Smooth muscle cell (in vitro differentiated cells): ENCODE data around the gene PDIK1L. TPM values are rescaled to one million over a fixed set of nuclear protein-coding genes. Genes with fewer than 3 reads are reported as not detected.

ENCODE experiments used
- DNase-seq: peaks from one replicate; lab custom pipeline; 2025; ENCODE audit not compliant: unreplicated experiment; lab: John Stamatoyannopoulos, UW
- H2AFZ ChIP-seq: fragments of 200-600 bp; sonication (generic); 2 replicates; pipeline ENCODE4 v1.6.0; 2016; ENCODE audit warnings: antibody characterized with exemption, low read depth, mild to moderate bottlenecking
- H3F3A ChIP-seq: fragments of 200-600 bp; sonication (generic); 2 replicates; pipeline ENCODE4 v1.6.0; 2017; ENCODE audit warnings: antibody characterized with exemption, low read depth
- H3K27ac ChIP-seq: fragments of 200-600 bp; sonication (generic); 2 replicates; pipeline ENCODE4 v1.5.1; 2016; ENCODE audit warnings: low read depth, mild to moderate bottlenecking
- H3K27me3 ChIP-seq: fragments of 200-600 bp; sonication (generic); 2 replicates; pipeline ENCODE4 v1.6.1; 2016; ENCODE audit warnings: low read depth, mild to moderate bottlenecking
- H3K36me3 ChIP-seq: fragments of 200-600 bp; sonication (generic); 2 replicates; pipeline ENCODE4 v1.5.1; 2016; ENCODE audit warnings: low read depth
- H3K4me1 ChIP-seq: fragments of 200-600 bp; sonication (generic); 2 replicates; pipeline ENCODE4 v1.5.1; 2016; ENCODE audit warnings: low read depth
- H3K4me2 ChIP-seq: fragments of 200-600 bp; sonication (generic); 2 replicates; pipeline ENCODE4 v1.6.0; 2016; ENCODE audit warnings: mild to moderate bottlenecking
- H3K4me3 ChIP-seq: fragments of 200-600 bp; sonication (generic); 2 replicates; pipeline ENCODE4 v1.5.1; 2016; ENCODE audit warnings: mild to moderate bottlenecking
- H3K79me2 ChIP-seq: fragments of 200-600 bp; sonication (generic); 2 replicates; pipeline ENCODE4 v1.6.0; 2016; ENCODE audit warnings: low read depth, mild to moderate bottlenecking
- H3K9ac ChIP-seq: fragments of 200-600 bp; sonication (generic); 2 replicates; pipeline ENCODE4 v1.6.0; 2016; ENCODE audit warnings: low read depth
- H3K9me3 ChIP-seq: fragments of 200-600 bp; sonication (generic); replicated peaks from 2 replicates; pipeline ENCODE4 v1.5.1; 2016; ENCODE audit warnings: low read depth
- H4K20me1 ChIP-seq: fragments of 200-600 bp; sonication (generic); 2 replicates; pipeline ENCODE4 v1.6.0; 2016; ENCODE audit warnings: low read depth
- WGBS: methylation state at CpG from one replicate; pipeline ENCODE4 v1.1.7; 2016; ENCODE audit warnings: low lambda C conversion rate; 5-methylcytosine and 5-hydroxymethylcytosine counted together
- polyA plus RNA-seq: library from polyadenylated mRNA; unstranded; fragments of >200 nt; fragmentation: Nextera tagmentation; extraction: Ambion mirVana; gene quantifications from 2 replicates; pipeline ENCODE4 v1.2.1, GENCODE V29; 2016
- total RNA-seq: library from RNA; depleted of rRNA; stranded (reverse); fragments of >200 nt; gene quantifications from 2 replicates; pipeline ENCODE4 v1.2.3, GENCODE V29; 2014
- TF ChIP-seq, protein P1 (sequence below): fragments of 200-600 bp; sonication (generic); IDR thresholded peaks from 2 replicates; pipeline ENCODE4 v1.5.1; 2017; ENCODE audit warnings: borderline replicate concordance, mild to moderate bottlenecking, antibody characterized with exemption; ENCODE audit not compliant: insufficient read depth, poor library complexity, severe bottlenecking

The PDIK1L gene
- total and polyA plus RNA-seq, 2 experiments from 2014 or later = 1.9 to 3.7 TPM

DNA sequence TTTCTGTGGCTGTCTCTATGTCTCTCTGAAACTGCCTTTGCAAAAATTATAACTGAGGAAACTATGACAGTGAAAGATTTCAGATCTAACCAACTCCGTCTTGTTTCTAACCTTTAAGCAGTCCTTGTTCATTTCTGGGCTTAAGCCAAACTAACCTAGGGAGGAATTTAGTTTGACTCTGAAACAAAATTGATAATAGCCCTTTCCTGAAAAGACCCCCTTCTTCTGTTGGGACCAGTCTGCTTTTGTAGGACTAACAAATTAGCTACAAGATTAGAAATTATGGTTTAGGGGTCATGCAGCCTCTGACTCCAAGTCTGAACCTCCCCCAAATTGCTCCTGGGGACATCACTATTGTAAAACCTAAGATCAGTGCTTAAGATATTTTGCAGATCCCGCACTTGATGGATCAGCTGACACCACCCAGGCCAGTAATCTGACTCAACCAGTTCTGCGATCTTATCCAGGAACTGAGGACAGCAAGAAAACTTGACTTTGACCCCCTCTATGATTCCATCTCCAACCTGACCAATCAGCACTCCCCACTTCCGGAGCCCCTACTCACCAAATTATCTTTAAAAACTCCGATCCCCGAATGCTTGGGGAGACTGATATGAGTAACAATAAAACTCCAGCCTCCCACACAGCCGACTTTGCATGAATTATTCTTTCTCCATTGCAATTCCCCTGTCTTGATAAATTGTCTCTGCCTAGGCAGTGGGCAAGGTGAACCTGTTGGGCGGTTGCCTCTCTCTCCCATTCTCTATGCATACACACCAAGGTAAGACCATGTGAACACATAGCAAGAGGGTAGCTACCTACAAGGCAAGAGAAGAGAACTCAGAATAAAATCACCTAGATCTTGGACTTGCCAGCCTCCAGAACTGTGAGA lies 33.1 kb upstream of the PDIK1L start:
- WGBS = 57% methylated on average over 8 of the region's 8 CpGs
- no peak for DNase-seq
- Histone ChIP-seq H2AFZ (peak overlapping the region; percentile 65), H3K27ac (peak overlapping the region; percentile 12), H3K27me3 (no peaks in the 10 kb centered on the region), H3K9me3 (no peaks in the 10 kb centered on the region), H3K9ac (no peak overlapping the region), H3K4me3 (no peak overlapping the region), H3F3A (no peaks in the 10 kb centered on the region), H3K79me2 (no peaks in the 10 kb centered on the region), H3K36me3 (no peaks in the 10 kb centered on the region), H3K4me1 (peaks cover 3% of the 10 kb centered on the region), H4K20me1 (no peaks in the 10 kb centered on the region), H3K4me2 (no peak overlapping the region)
- TF ChIP-seq, protein P1, sequence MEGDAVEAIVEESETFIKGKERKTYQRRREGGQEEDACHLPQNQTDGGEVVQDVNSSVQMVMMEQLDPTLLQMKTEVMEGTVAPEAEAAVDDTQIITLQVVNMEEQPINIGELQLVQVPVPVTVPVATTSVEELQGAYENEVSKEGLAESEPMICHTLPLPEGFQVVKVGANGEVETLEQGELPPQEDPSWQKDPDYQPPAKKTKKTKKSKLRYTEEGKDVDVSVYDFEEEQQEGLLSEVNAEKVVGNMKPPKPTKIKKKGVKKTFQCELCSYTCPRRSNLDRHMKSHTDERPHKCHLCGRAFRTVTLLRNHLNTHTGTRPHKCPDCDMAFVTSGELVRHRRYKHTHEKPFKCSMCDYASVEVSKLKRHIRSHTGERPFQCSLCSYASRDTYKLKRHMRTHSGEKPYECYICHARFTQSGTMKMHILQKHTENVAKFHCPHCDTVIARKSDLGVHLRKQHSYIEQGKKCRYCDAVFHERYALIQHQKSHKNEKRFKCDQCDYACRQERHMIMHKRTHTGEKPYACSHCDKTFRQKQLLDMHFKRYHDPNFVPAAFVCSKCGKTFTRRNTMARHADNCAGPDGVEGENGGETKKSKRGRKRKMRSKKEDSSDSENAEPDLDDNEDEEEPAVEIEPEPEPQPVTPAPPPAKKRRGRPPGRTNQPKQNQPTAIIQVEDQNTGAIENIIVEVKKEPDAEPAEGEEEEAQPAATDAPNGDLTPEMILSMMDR = no peak

- TF ChIP-seq, protein P1 = no peak
- Histone ChIP-seq H3K9me3 (no peaks in the 10 kb centered on the region), H3K4me2 (no peak overlapping the region), H3F3A (no peaks in the 10 kb centered on the region), H2AFZ (peak overlapping the region; percentile 65), H3K79me2 (no peaks in the 10 kb centered on the region), H4K20me1 (no peaks in the 10 kb centered on the region), H3K9ac (no peak overlapping the region), H3K4me1 (peaks cover 3% of the 10 kb centered on the region), H3K36me3 (no peaks in the 10 kb centered on the region), H3K4me3 (no peak overlapping the region), H3K27ac (peak overlapping the region; percentile 12), H3K27me3 (no peaks in the 10 kb centered on the region)
- WGBS = 57% methylated on average over 7 of the region's 7 CpGs
- DNase-seq = no peak
Measured at GRCh38 chr1:26079178-26079563, 32.5 kb upstream of the PDIK1L start.

DNA sequence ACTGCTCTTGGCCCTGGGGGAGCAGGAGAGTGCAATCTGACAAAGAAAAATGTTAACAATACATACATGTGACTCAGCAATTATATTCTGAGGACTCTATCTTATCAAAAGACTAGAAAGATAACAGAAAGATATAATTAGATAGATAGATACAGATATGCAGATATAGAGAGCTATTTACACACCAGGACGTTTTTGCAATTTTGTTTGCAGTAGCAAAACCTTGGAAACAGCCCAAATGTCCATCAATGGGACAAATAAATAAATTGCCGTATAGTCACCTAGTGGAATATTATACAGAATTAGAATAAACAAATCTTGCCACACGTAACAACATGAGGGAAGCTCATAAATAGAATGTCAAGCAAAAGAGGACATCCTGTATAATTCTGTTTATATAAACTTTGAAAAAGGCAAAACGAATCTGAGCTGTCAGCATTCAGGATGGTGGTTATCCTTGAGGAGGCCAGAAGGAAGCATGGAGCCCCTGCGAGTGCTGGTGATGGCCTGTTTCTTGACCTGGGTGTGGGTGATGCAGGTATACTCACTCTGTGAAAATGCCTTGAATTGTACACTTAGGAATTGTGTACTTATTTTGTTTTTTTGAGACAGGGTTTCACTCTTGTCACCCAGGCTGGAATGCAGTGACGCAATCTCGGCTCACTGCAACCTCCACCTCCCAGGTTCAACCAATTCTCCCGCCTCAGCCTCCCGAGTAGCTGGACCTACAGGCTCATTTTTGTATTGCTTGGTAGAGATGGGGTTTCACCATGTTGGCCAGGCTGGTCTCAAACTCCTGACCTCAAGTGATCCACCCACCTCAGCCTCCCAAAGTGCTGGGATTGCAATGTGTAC lies 31.4 kb upstream of the PDIK1L start:
- Histone ChIP-seq H3K9ac (no peak overlapping the region), H3K4me1 (peaks cover 3% of the 10 kb centered on the region), H4K20me1 (no peaks in the 10 kb centered on the region), H3K79me2 (no peaks in the 10 kb centered on the region), H2AFZ (no peak overlapping the region), H3K36me3 (no peaks in the 10 kb centered on the region), H3F3A (no peaks in the 10 kb centered on the region), H3K27ac (no peak overlapping the region), H3K4me3 (no peak overlapping the region), H3K27me3 (no peaks in the 10 kb centered on the region), H3K9me3 (no peaks in the 10 kb centered on the region), H3K4me2 (no peak overlapping the region)
- TF ChIP-seq, protein P1 = no peak
- DNase-seq = no peak
- 79% methylated on average over 9 of the region's 9 CpGs for whole genome bisulfite sequencing
